Mesodermal cell (in vitro differentiated cells): ENCODE measurements around the gene CRYBG2.
"Not testable (repeated sequence)": the region's sequence is repeated elsewhere in the genome, so short reads cannot be mapped to it uniquely, and the experiment has no call there.

Source experiments
- H3K27ac ChIP-seq: 2 replicates; pipeline ENCODE4 v1.7.0; 2013; ENCODE audit warnings: mild to moderate bottlenecking, low read depth, low read length, moderate library complexity; ENCODE audit not compliant: severe bottlenecking
- H3K36me3 ChIP-seq: 2 replicates; pipeline ENCODE4 v1.7.1; 2013; ENCODE audit warnings: mild to moderate bottlenecking, low read length, moderate library complexity; ENCODE audit not compliant: control insufficient read depth, insufficient read depth
- H3K4me1 ChIP-seq: one replicate; pipeline ENCODE4 v1.7.1; 2013; ENCODE audit warnings: mild to moderate bottlenecking, low read length; ENCODE audit not compliant: insufficient read depth, control insufficient read depth, poor library complexity, severe bottlenecking
- H3K4me3 ChIP-seq: 2 replicates; pipeline ENCODE4 v1.7.0; 2013; ENCODE audit warnings: low read length, control low read depth, mild to moderate bottlenecking; ENCODE audit not compliant: insufficient read depth, poor library complexity, severe bottlenecking; ENCODE audit errors: extremely low read depth
- H3K9me3 ChIP-seq: 2 replicates; pipeline ENCODE4 v1.7.1; 2013; ENCODE audit warnings: mild to moderate bottlenecking, low read length, moderate library complexity; ENCODE audit not compliant: control insufficient read depth
- WGBS, 2 experiments: methylation state at CpG; one replicate each; pipeline ENCODE4 v1.1.5; 2013; ENCODE audit warnings: missing lambda C conversion rate in 2 of 2; ENCODE audit not compliant: insufficient coverage in 2 of 2; 5-methylcytosine and 5-hydroxymethylcytosine counted together

CRYBG2 gene

GRCh38 chr1:26321315-26322041, 32.5 kb downstream of the CRYBG2 start:
- Histone ChIP-seq H3K9me3 (no peaks in the 10 kb centered on the region), H3K36me3 (peaks cover 3% of the 10 kb centered on the region), H3K27ac (no peak overlapping the region), H3K4me3 (no peak overlapping the region), H3K4me1 (peaks cover 14% of the 10 kb centered on the region)
- 38 to 47% methylated on average over 6 to 10 of the region's 16 CpGs for WGBS, 2 experiments

- Histone ChIP-seq H3K36me3 (peaks cover 3% of the 10 kb centered on the region), H3K4me1 (peaks cover 17% of the 10 kb centered on the region), H3K27ac (no peak overlapping the region), H3K9me3 (no peaks in the 10 kb centered on the region), H3K4me3 (no peak overlapping the region)
- WGBS, 2 experiments: 73 to 100% methylated on average over 1 to 2 of the region's 2 CpGs
Measured at GRCh38 chr1:26320896-26321295, 33.0 kb downstream of the CRYBG2 start.

- Histone ChIP-seq H3K36me3 (no peaks in the 10 kb centered on the region), H3K4me3 (no peak overlapping the region), H3K27ac (no peak overlapping the region), H3K4me1 (peaks cover 17% of the 10 kb centered on the region), H3K9me3 (no peaks in the 10 kb centered on the region)
- WGBS, 2 experiments: 89 to 97% methylated on average over 5 to 8 of the region's 9 CpGs
Measured at GRCh38 chr1:26318338-26319064, 35.4 kb downstream of the CRYBG2 start.

GRCh38 chr1:26317612-26318337, 36.2 kb downstream of the CRYBG2 start, which contains the start of gene CD52:
TSS of gene CD52 (plus strand) at chr1:26317958. CDS start at chr1:26318018, 60 bp downstream.
- peaks cover 17% of the 10 kb centered on the region for H3K4me1 ChIP-seq
- no peak within 1 kb of the TSS for H3K4me3 ChIP-seq
- H3K9me3 ChIP-seq: no peaks in the 10 kb centered on the region
- no peak within 1 kb of the TSS for H3K27ac ChIP-seq
- WGBS, 2 experiments: 74 to 78% methylated on average over 9 of the region's 12 CpGs
- no peaks in the 10 kb centered on the region for H3K36me3 ChIP-seq

GRCh38 chr1:26317146-26317545, 36.8 kb downstream of the CRYBG2 start:
- Histone ChIP-seq H3K4me3 (no peak overlapping the region), H3K9me3 (no peaks in the 10 kb centered on the region), H3K36me3 (no peaks in the 10 kb centered on the region), H3K27ac (no peak overlapping the region), H3K4me1 (peaks cover 17% of the 10 kb centered on the region)
- 83% methylated on average over 2 of the region's 2 CpGs; no CpG with 5 or more reads in 1 of the 2 experiments for WGBS, 2 experiments

- H3K36me3 ChIP-seq: no peaks in the 10 kb centered on the region
- H3K27ac ChIP-seq: no peak overlapping the region
- H3K4me3 ChIP-seq: no peak overlapping the region
- H3K4me1 ChIP-seq: peaks cover 14% of the 10 kb centered on the region
- no peaks in the 10 kb centered on the region for H3K9me3 ChIP-seq
- whole genome bisulfite sequencing, 2 experiments: 78 to 84% methylated on average over 2 to 4 of the region's 8 CpGs
Measured at GRCh38 chr1:26315874-26316850, 37.8 kb downstream of the CRYBG2 start.

- Histone ChIP-seq H3K27ac (no peak overlapping the region), H3K36me3 (no peaks in the 10 kb centered on the region), H3K9me3 (no peaks in the 10 kb centered on the region), H3K4me3 (no peak overlapping the region), H3K4me1 (peaks cover 14% of the 10 kb centered on the region)
- 100% methylated on average over 3 to 5 of the region's 5 CpGs for WGBS, 2 experiments
Measured at GRCh38 chr1:26314501-26314900, 39.4 kb downstream of the CRYBG2 start.

- H3K27ac ChIP-seq, H3K36me3 ChIP-seq, H3K9me3 ChIP-seq, H3K4me1 ChIP-seq, H3K4me3 ChIP-seq: not testable (repeated sequence)
- 86 to 91% methylated on average over 11 to 13 of the region's 21 CpGs for WGBS, 2 experiments
Measured at GRCh38 chr1:26307966-26308899, 45.7 kb downstream of the CRYBG2 start.

GRCh38 chr1:26307363-26307781, 46.6 kb downstream of the CRYBG2 start:
- Histone ChIP-seq H3K4me3 (no peak overlapping the region), H3K36me3 (no peaks in the 10 kb centered on the region), H3K4me1 (peaks cover 7% of the 10 kb centered on the region), H3K9me3 (no peaks in the 10 kb centered on the region), H3K27ac (no peak overlapping the region)
- 80% methylated on average over 2 of the region's 6 CpGs; no CpG with 5 or more reads in 1 of the 2 experiments for WGBS, 2 experiments
